Pancreas (tissue), 10 donors: Measurements from ENCODE around the gene NUTM2G. TPM values are rescaled to one million over a fixed set of nuclear protein-coding genes. Genes with fewer than 3 reads are reported as not detected.
"Not testable (repeated sequence)": the region's sequence is repeated elsewhere in the genome, so short reads cannot be mapped to it uniquely, and the experiment has no call there.

Source experiments
- ATAC-seq, 4 donors: fragments of 200-7000 bp; cut with Tn5 transposase; one replicate each; pipeline versions ENCODE4 v1.8.0 to v1.9.1; 2020; ENCODE audit warnings: mild to moderate bottlenecking in 4 of 4, moderate library complexity in 4 of 4
- DNase-seq, 6 donors: peaks; one replicate each; pipeline ENCODE4 v3.0.0-alpha.2; 2020
- FAIRE-seq: peaks from 2 replicates; lab custom pipeline; 2012; peaks lifted over from hg19 to GRCh38; lab: Jason Lieb, UNC
- H3K27ac ChIP-seq, 4 donors: fragments of 200-600 bp; sonication (generic); 1 replicate in 3 of 4; 2 replicates in 1 of 4; pipeline versions ENCODE4 v1.5.0 to v1.8.0; 2020
- H3K27me3 ChIP-seq, 4 donors: fragments of 200-600 bp; one replicate each; pipeline ENCODE4 v1.8.0; 2021
- H3K36me3 ChIP-seq, 3 donors: fragments of 200-600 bp; sonication (generic) in 1 of 3; one replicate each; pipeline versions ENCODE4 v1.5.0 to v1.8.0; 2020 to 2021
- H3K4me1 ChIP-seq, 3 donors: fragments of 200-600 bp; one replicate each; pipeline ENCODE4 v1.8.0; 2021
- H3K4me3 ChIP-seq, 4 donors: fragments of 200-600 bp; sonication (generic) in 2 of 4; one replicate each; pipeline versions ENCODE4 v1.5.0 to v1.8.0; 2020 to 2021
- H3K9me3 ChIP-seq, 4 donors: fragments of 200-600 bp; one replicate each; pipeline ENCODE4 v1.8.0; 2021
- WGBS, 2 donors: extraction: QIAGEN DNeasy Blood & Tissue Kit; methylation state at CpG; one replicate each; pipeline ENCODE4 v1.1.7; 2013; 5-methylcytosine and 5-hydroxymethylcytosine counted together
- intact Hi-C, 3 donors: fragments of 100-400 bp; cut with DNase I; formaldehyde crosslinking; loops; one replicate each; pipeline versions ENCODE4 v1.11.1 to v1.14.2; 2022
- polyA plus RNA-seq, 2 donors: library from polyadenylated mRNA; stranded (reverse); fragments of 200-250 nt; gene quantifications; one replicate each; pipeline ENCODE4 v1.2.3, GENCODE V29; 2013
- total RNA-seq, 6 donors: library from RNA; stranded (reverse); fragmentation: NEBNext Ultra II Directional in 4 of 6; extraction: Animal tissue kit (Norgen Biotek cat#: 25700) in 4 of 6; gene quantifications; one replicate each; pipeline versions ENCODE4 v1.2.1 to v1.2.4, GENCODE V29; 2021 to 2023
- donor health status: healthy with polysubstance abuse.
- donor health status: DM: no; HTN: no; CAD: no; lungs with moderate emphysema.
- donor health status: DM: no; HTN: no; CAD: no.
- donor health status: control.
- donor health status: control.
- donor health status: Bipolar disorder and iron deficiency.
- donor health status: DM: yes; HTN: yes; CAD: no.
- donor health status: DM: no; HTN: no; CAD: no.
- donor health status: DM: no; HTN: no; CAD: no.
- donor health status: DM: yes; HTN: yes; CAD: no.

NUTM2G gene
- total and polyA plus RNA-seq, 8 donors, result not detected

DNA sequence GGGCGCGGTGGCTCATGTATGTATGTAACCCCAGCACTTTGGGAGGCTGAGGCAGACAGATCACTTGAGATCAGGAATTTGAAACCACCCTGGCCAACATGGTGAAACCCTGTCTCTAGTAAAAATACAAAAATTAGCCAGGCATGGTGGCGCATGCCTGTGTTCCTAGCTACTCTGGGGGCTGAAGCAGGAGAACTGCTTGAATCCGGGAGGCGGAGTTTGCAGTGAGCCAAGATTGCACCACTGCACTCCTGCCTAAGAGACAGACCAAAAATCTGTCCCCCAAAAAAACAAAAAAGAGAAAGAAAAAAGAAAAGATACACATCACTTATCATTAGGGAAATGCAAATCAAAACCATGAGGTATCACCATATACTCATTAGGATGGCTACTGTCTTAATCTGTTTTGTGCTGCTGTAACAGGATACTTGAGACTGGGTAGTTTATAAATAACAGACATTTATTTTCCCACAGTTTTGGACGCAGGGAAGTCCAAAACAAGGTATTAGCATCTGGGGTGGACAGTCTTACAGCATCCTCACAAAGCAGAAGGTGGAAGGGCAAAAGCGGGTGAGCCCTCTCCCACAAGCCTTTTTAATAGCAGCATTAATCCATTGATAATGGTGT lies 55.0 kb downstream of the NUTM2G start:
- H3K27me3 ChIP-seq, FAIRE-seq, DNase-seq, H3K4me1 ChIP-seq, intact Hi-C loops, ATAC-seq, H3K27ac ChIP-seq, H3K4me3 ChIP-seq, H3K9me3 ChIP-seq, H3K36me3 ChIP-seq: not testable (repeated sequence)
- WGBS, 2 donors, result 88 to 89% methylated on average over 7 of the region's 7 CpGs

DNA sequence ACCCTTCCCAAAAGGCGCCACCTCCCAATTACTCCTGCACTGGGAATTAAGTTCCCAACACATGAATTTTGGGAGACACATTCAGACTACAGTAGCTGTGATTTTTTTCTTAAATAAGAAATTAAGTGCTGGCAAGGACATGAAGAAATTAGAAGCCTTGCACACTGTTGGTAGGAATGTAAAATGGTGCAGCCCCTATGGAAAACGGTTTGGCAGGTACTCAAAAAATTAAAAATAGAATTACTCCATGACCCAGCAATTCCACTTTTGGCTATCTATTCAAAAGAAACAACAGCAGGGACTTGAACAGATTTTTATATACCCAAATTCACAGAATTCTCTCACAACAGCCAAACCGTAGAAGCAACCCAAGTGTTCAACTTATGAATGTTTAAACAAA lies 55.5 kb downstream of the NUTM2G start:
- H3K27ac ChIP-seq, H3K4me1 ChIP-seq, DNase-seq, H3K27me3 ChIP-seq, H3K36me3 ChIP-seq, intact Hi-C loops, ATAC-seq, FAIRE-seq, H3K9me3 ChIP-seq, H3K4me3 ChIP-seq: not testable (repeated sequence)
- WGBS, 2 donors, result 82 to 89% methylated on average over 2 to 3 of the region's 3 CpGs

DNA sequence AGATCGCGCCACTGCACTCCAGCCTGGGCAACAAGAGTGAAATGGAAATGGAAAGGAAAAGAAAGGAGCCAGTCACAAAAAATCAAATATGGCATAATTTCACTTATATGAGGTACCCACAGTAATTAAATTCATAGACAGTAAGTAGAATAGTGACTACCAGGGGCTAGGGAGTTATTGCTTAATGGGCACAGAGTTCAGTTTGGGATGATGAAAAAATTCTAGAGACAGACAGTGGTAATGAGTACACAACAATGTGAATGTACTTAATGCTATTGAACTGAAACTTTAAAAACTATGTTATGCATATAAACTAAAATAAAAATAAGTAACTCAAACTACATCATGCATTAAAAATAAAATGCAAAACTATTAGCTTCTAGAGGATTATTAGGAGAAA lies 56.2 kb downstream of the NUTM2G start:
- H3K4me3 ChIP-seq, ATAC-seq, H3K27me3 ChIP-seq, FAIRE-seq, DNase-seq, H3K4me1 ChIP-seq, H3K36me3 ChIP-seq, intact Hi-C loops, H3K9me3 ChIP-seq, H3K27ac ChIP-seq: not testable (repeated sequence)
- 96 to 98% methylated on average over 2 of the region's 2 CpGs for WGBS, 2 donors

Other genes with a start within 250 kb of the NUTM2G start
- 10 to 100 TPM in 1 of 6 donors, 1 to 10 TPM in 5; 6.8 to 10.6 (median 7.3) TPM for gene ZNF510, start 150.8 kb upstream of the NUTM2G start, total RNA-seq
- gene ZNF510, start 150.8 kb upstream of the NUTM2G start, polyA plus RNA-seq, result 1 to 10 TPM; 2.3 to 3.9 TPM
- gene ZNF782, start 74.3 kb upstream of the NUTM2G start, total RNA-seq, result 1 to 10 TPM; 3.0 to 6.8 (median 5.1) TPM
- gene ZNF782, start 74.3 kb upstream of the NUTM2G start, polyA plus RNA-seq, result 1 to 10 TPM; 2.3 to 2.5 TPM
- 1 to 10 TPM in 2 of 6 donors, under 1 TPM in 4; 0.79 to 1.3 (median 0.87) TPM for gene CTSV, start 110.3 kb downstream of the NUTM2G start, total RNA-seq
- 1 to 10 TPM; 1.4 to 1.8 TPM for gene CTSV, start 110.3 kb downstream of the NUTM2G start, polyA plus RNA-seq